Panc1 (cell line): ENCODE data around the gene KRT16. TPM values are rescaled to one million over a fixed set of nuclear protein-coding genes. Genes with fewer than 3 reads are reported as not detected.

Experiments used
- ATAC-seq: fragments of 200-7000 bp; cut with Tn5 transposase; 2 replicates; pipeline ENCODE4 v1.9.1; 2020; ENCODE audit warnings: mild to moderate bottlenecking, moderate library complexity
- BruUV-seq: library from RNA; stranded (reverse); fragments of 400-500 nt; replicated peaks from 2 replicates; lab custom pipeline; 2021; lab: Mats Ljungman, UMichigan
- CTCF ChIA-PET: fragments of 300-600 bp; sonication (Branson Sonifier 250); formaldehyde crosslinking; loops from one replicate; lab custom pipeline; 2022; ENCODE audit warnings: antibody characterized with exemption; lab: Charles Lee
- POLR2A ChIA-PET: fragments of 300-600 bp; sonication (Branson Sonifier 250); formaldehyde crosslinking; loops from one replicate; lab custom pipeline; 2022; ENCODE audit warnings: antibody characterized with exemption; lab: Charles Lee
- DNase-seq: peaks from one replicate; pipeline ENCODE4 v3.0.0-alpha.2; 2010; ENCODE audit warnings: low read depth, low spot score
- H3K27ac ChIP-seq: 2 replicates; pipeline ENCODE4 v1.5.1; 2011; ENCODE audit warnings: mild to moderate bottlenecking, low read length, inconsistent platforms
- H3K27me3 ChIP-seq: fragments of 200-500 bp; sonication (Bioruptor generic); 2 replicates; pipeline ENCODE4 v1.6.0; 2014; ENCODE audit warnings: low read length, inconsistent platforms; ENCODE audit not compliant: control insufficient read depth, insufficient read depth
- H3K36me3 ChIP-seq: fragments of 200-500 bp; sonication (Bioruptor generic); 2 replicates; pipeline ENCODE4 v1.5.1; 2014; ENCODE audit warnings: inconsistent platforms, mild to moderate bottlenecking, low read length, moderate library complexity; ENCODE audit not compliant: control insufficient read depth, insufficient read depth
- H3K4me1 ChIP-seq: 2 replicates; pipeline ENCODE4 v1.5.1; 2011; ENCODE audit warnings: inconsistent platforms, mild to moderate bottlenecking, low read length, moderate library complexity; ENCODE audit not compliant: control insufficient read depth, insufficient read depth
- H3K4me3 ChIP-seq, 2 experiments: 2 replicates each; pipeline ENCODE4 v1.5.1; 2011 to 2012; ENCODE audit warnings: low read depth in 2 of 2, low read length in 2 of 2, mild to moderate bottlenecking in 2 of 2, inconsistent platforms in 1 of 2, moderate library complexity in 1 of 2
- H3K9me3 ChIP-seq: fragments of 200-500 bp; sonication (Bioruptor generic); 2 replicates; pipeline ENCODE4 v1.5.1; 2014; ENCODE audit warnings: low read depth, mild to moderate bottlenecking, inconsistent platforms, low read length, moderate library complexity; ENCODE audit not compliant: control insufficient read depth, insufficient read depth
- CTCF ChIP-seq: fragments of 450-650 bp; IDR thresholded peaks from 2 replicates; pipeline ENCODE4 v1.5.1; 2017; ENCODE audit warnings: mild to moderate bottlenecking
- POLR2AphosphoS5 ChIP-seq: IDR thresholded peaks from 2 replicates; pipeline ENCODE4 v1.6.1; 2012; ENCODE audit warnings: mild to moderate bottlenecking, low read depth, low read length, moderate library complexity
- REST ChIP-seq, 2 experiments: IDR thresholded peaks; 2 replicates each; pipeline ENCODE4 v1.6.1; 2011 to 2012; ENCODE audit warnings: low read depth in 2 of 2, control low read depth in 1 of 2, low read length in 1 of 2, mild to moderate bottlenecking in 1 of 2, moderate library complexity in 1 of 2; ENCODE audit not compliant: insufficient read depth in 1 of 2
- SIN3A ChIP-seq: IDR thresholded peaks from 2 replicates; pipeline ENCODE4 v1.6.1; 2012; ENCODE audit warnings: low read depth, mild to moderate bottlenecking, low read length, moderate library complexity, borderline replicate concordance; ENCODE audit not compliant: insufficient read depth
- TCF7L2 ChIP-seq: IDR thresholded peaks from 2 replicates; pipeline ENCODE4 v1.6.1; 2011; ENCODE audit warnings: mild to moderate bottlenecking, low read depth, low read length, inconsistent platforms
- in situ Hi-C: cut with HindIII; loops from 2 replicates; pipeline ENCODE4 v1.10.0; 2016; ENCODE audit warnings: low sequenced_read_pairs, low pct_unique_long_range_greater_than_20kb
- intact Hi-C: fragments of 100-400 bp; cut with micrococcal nuclease; formaldehyde crosslinking; loops from one replicate; pipeline ENCODE4 v1.10.0; 2022; ENCODE audit not compliant: unreplicated experiment
- total RNA-seq: library from RNA; stranded (reverse); gene quantifications from one replicate; pipeline ENCODE4 v1.2.1, GENCODE V29; 2021; ENCODE audit not compliant: unreplicated experiment

The KRT16 gene
- total RNA-seq, 1 experiment from 2014 or later: 1.6 TPM

- POLR2A ChIA-PET: interaction anchor here (0.5 kb wide), 1 partner anchor 14 kb away, joined by 3 read pairs; no protein-coding TSS in a partner anchor
- no peak overlapping the region for H3K4me3 ChIP-seq
- no peaks in the 10 kb centered on the region for H3K36me3 ChIP-seq
- in situ Hi-C loops (no loop called here), intact Hi-C loops (no loop called here)
- no TSS peak for BruUV-seq
- DNase-seq (no peak), ATAC-seq (no peak)
- H3K9me3 ChIP-seq: no peaks in the 10 kb centered on the region
- H3K27me3 ChIP-seq: peaks cover 3% of the 10 kb centered on the region; the same call in 1 of the 2 replicates
- no peaks in the 10 kb centered on the region for H3K4me1 ChIP-seq
- no peak for TF ChIP-seq POLR2AphosphoS5
- no peak for TF ChIP-seq REST (IDR thresholded peaks at IDR 0.05; ENCODE audit: insufficient read depth in 1 of 2, low read depth in 2 of 2, low read length in 1 of 2)
- no peak for TF ChIP-seq TCF7L2
- TF ChIP-seq CTCF: no peak
- CTCF ChIA-PET: interaction anchor here (0.6 to 2.0 kb wide), 4 partner anchors 8 to 83 kb away, joined by 3 to 8 read pairs (median 4); no protein-coding TSS in a partner anchor
- H3K27ac ChIP-seq: no peak overlapping the region
Measured at GRCh38 chr17:41565338-41565737, 47.2 kb downstream of the KRT16 start.

GRCh38 chr17:41563607-41564170 is 48.9 kb downstream of the KRT16 start:
- no peak for ATAC-seq
- DNase-seq: no peak
- no peaks in the 10 kb centered on the region for H3K4me1 ChIP-seq
- H3K27ac ChIP-seq: no peak overlapping the region
- CTCF ChIA-PET: interaction anchor here (2.0 kb wide), 1 partner anchor 15 kb away, joined by 8 read pairs; no protein-coding TSS in a partner anchor
- no peaks in the 10 kb centered on the region for H3K36me3 ChIP-seq
- TF ChIP-seq SIN3A (no peak), POLR2AphosphoS5 (no peak), REST (IDR thresholded peaks at IDR 0.05; ENCODE audit: insufficient read depth in 1 of 2, low read depth in 2 of 2, low read length in 1 of 2) (no peak), CTCF (no peak), TCF7L2 (no peak)
- POLR2A ChIA-PET: no interaction called here
- BruUV-seq: no TSS peak
- H3K9me3 ChIP-seq: no peaks in the 10 kb centered on the region
- no peak overlapping the region for H3K4me3 ChIP-seq
- intact Hi-C loops: no loop called here
- peaks cover 3% of the 10 kb centered on the region; the same call in 1 of the 2 replicates for H3K27me3 ChIP-seq
- in situ Hi-C loops: no loop called here
